ENCODE measurements around the gene ADAM12. TPM values are rescaled to one million over a fixed set of nuclear protein-coding genes. Genes with fewer than 3 reads are reported as not detected.

Gene ADAM12
- total RNA-seq, 3 donors from 2014 or later: 0.34 to 0.87 (median 0.51) TPM

- H3K4me3 Mint-ChIP-seq: no peak overlapping the region
- DNase-seq (no peak), ATAC-seq (no peak)
- H3K27me3 Mint-ChIP-seq (ENCODE audit: low read depth): no peaks in the 10 kb centered on the region
- peaks cover 2% of the 10 kb centered on the region for H3K4me1 Mint-ChIP-seq (ENCODE audit: low read depth)
- no peaks in the 10 kb centered on the region for H3K36me3 Mint-ChIP-seq (ENCODE audit: insufficient read depth)
- H3K9me3 Mint-ChIP-seq: no peaks in the 10 kb centered on the region
These were observed 222.4 kb downstream of the ADAM12 start for GRCh38 chr10:126165874-126166273.

GRCh38 chr10:126163506-126163905 lies 224.8 kb downstream of the ADAM12 start:
- Mint-ChIP-seq H3K36me3 (ENCODE audit: insufficient read depth) (no peaks in the 10 kb centered on the region), H3K4me3 (no peak overlapping the region), H3K9me3 (no peaks in the 10 kb centered on the region), H3K27me3 (ENCODE audit: low read depth) (no peaks in the 10 kb centered on the region), H3K4me1 (ENCODE audit: low read depth) (peaks cover 2% of the 10 kb centered on the region)
- ATAC-seq (no peak), DNase-seq (no peak)

GRCh38 chr10:126161691-126162090 lies 226.6 kb downstream of the ADAM12 start:
- ATAC-seq (no peak), DNase-seq (no peak)
- peaks cover 5% of the 10 kb centered on the region for H3K27me3 Mint-ChIP-seq (ENCODE audit: low read depth)
- no peaks in the 10 kb centered on the region for H3K36me3 Mint-ChIP-seq (ENCODE audit: insufficient read depth)
- no peak overlapping the region for H3K4me3 Mint-ChIP-seq
- no peaks in the 10 kb centered on the region for H3K9me3 Mint-ChIP-seq
- peaks cover 2% of the 10 kb centered on the region for H3K4me1 Mint-ChIP-seq (ENCODE audit: low read depth)

GRCh38 chr10:126160971-126161630 lies 227.2 kb downstream of the ADAM12 start:
- H3K9me3 Mint-ChIP-seq: no peaks in the 10 kb centered on the region
- H3K4me3 Mint-ChIP-seq: no peak overlapping the region
- ATAC-seq: no peak
- no peaks in the 10 kb centered on the region for H3K36me3 Mint-ChIP-seq (ENCODE audit: insufficient read depth)
- no peaks in the 10 kb centered on the region for H3K4me1 Mint-ChIP-seq (ENCODE audit: low read depth)
- H3K27me3 Mint-ChIP-seq (ENCODE audit: low read depth): peaks cover 5% of the 10 kb centered on the region
- no peak for DNase-seq

GRCh38 chr10:126160571-126160970 lies 227.7 kb downstream of the ADAM12 start:
- Mint-ChIP-seq H3K36me3 (ENCODE audit: insufficient read depth) (no peaks in the 10 kb centered on the region), H3K4me1 (ENCODE audit: low read depth) (no peaks in the 10 kb centered on the region), H3K27me3 (ENCODE audit: low read depth) (peaks cover 5% of the 10 kb centered on the region), H3K9me3 (no peaks in the 10 kb centered on the region), H3K4me3 (no peak overlapping the region)
- DNase-seq (no peak), ATAC-seq (no peak)

- Mint-ChIP-seq H3K9me3 (no peaks in the 10 kb centered on the region), H3K4me1 (ENCODE audit: low read depth) (no peaks in the 10 kb centered on the region), H3K27me3 (ENCODE audit: low read depth) (peaks cover 5% of the 10 kb centered on the region), H3K4me3 (no peak overlapping the region), H3K36me3 (ENCODE audit: insufficient read depth) (no peaks in the 10 kb centered on the region)
- ATAC-seq (no peak), DNase-seq (no peak)
These were observed 230.0 kb downstream of the ADAM12 start for GRCh38 chr10:126158133-126158892.

- H3K4me1 Mint-ChIP-seq (ENCODE audit: low read depth): no peaks in the 10 kb centered on the region
- H3K9me3 Mint-ChIP-seq: no peaks in the 10 kb centered on the region
- H3K36me3 Mint-ChIP-seq (ENCODE audit: insufficient read depth): no peaks in the 10 kb centered on the region
- H3K4me3 Mint-ChIP-seq: no peak overlapping the region
- no peak for DNase-seq
- H3K27me3 Mint-ChIP-seq (ENCODE audit: low read depth): peaks cover 5% of the 10 kb centered on the region
- no peak for ATAC-seq
These were observed 231.1 kb downstream of the ADAM12 start for GRCh38 chr10:126157189-126157588.

GRCh38 chr10:126156503-126156902 lies 231.8 kb downstream of the ADAM12 start:
- no peak for DNase-seq
- H3K4me1 Mint-ChIP-seq (ENCODE audit: low read depth): no peaks in the 10 kb centered on the region
- no peak for ATAC-seq
- no peaks in the 10 kb centered on the region for H3K9me3 Mint-ChIP-seq
- H3K4me3 Mint-ChIP-seq: no peak overlapping the region
- H3K36me3 Mint-ChIP-seq (ENCODE audit: insufficient read depth): no peaks in the 10 kb centered on the region
- peaks cover 5% of the 10 kb centered on the region for H3K27me3 Mint-ChIP-seq (ENCODE audit: low read depth)

- Mint-ChIP-seq H3K9me3 (no peaks in the 10 kb centered on the region), H3K36me3 (ENCODE audit: insufficient read depth) (no peaks in the 10 kb centered on the region), H3K4me1 (ENCODE audit: low read depth) (no peaks in the 10 kb centered on the region), H3K27me3 (ENCODE audit: low read depth) (peaks cover 5% of the 10 kb centered on the region), H3K4me3 (no peak overlapping the region)
- ATAC-seq: no peak
- DNase-seq: no peak
These were observed 232.3 kb downstream of the ADAM12 start for GRCh38 chr10:126156012-126156411.

GRCh38 chr10:126155528-126155927 lies 232.7 kb downstream of the ADAM12 start:
- ATAC-seq (no peak), DNase-seq (no peak)
- Mint-ChIP-seq H3K36me3 (ENCODE audit: insufficient read depth) (no peaks in the 10 kb centered on the region), H3K9me3 (peaks cover 2% of the 10 kb centered on the region), H3K4me3 (no peak overlapping the region), H3K27me3 (ENCODE audit: low read depth) (peaks cover 5% of the 10 kb centered on the region), H3K4me1 (ENCODE audit: low read depth) (no peaks in the 10 kb centered on the region)

GRCh38 chr10:126153711-126154628 lies 234.3 kb downstream of the ADAM12 start:
- no peak for ATAC-seq
- no peak for DNase-seq
- no peaks in the 10 kb centered on the region for H3K36me3 Mint-ChIP-seq (ENCODE audit: insufficient read depth)
- peaks cover 5% of the 10 kb centered on the region for H3K27me3 Mint-ChIP-seq (ENCODE audit: low read depth)
- no peak overlapping the region for H3K4me3 Mint-ChIP-seq
- H3K9me3 Mint-ChIP-seq: peaks cover 6% of the 10 kb centered on the region
- H3K4me1 Mint-ChIP-seq (ENCODE audit: low read depth): no peaks in the 10 kb centered on the region

GRCh38 chr10:126147866-126148587 lies 240.2 kb downstream of the ADAM12 start:
- DNase-seq: no peak
- H3K36me3 Mint-ChIP-seq (ENCODE audit: insufficient read depth): no peaks in the 10 kb centered on the region
- no peaks in the 10 kb centered on the region for H3K4me1 Mint-ChIP-seq (ENCODE audit: low read depth)
- H3K4me3 Mint-ChIP-seq: no peak overlapping the region
- peaks cover 6% of the 10 kb centered on the region for H3K9me3 Mint-ChIP-seq
- ATAC-seq: no peak
- no peaks in the 10 kb centered on the region for H3K27me3 Mint-ChIP-seq (ENCODE audit: low read depth)

- Mint-ChIP-seq H3K27me3 (ENCODE audit: low read depth) (no peaks in the 10 kb centered on the region), H3K9me3 (peaks cover 6% of the 10 kb centered on the region), H3K36me3 (ENCODE audit: insufficient read depth) (no peaks in the 10 kb centered on the region), H3K4me1 (ENCODE audit: low read depth) (no peaks in the 10 kb centered on the region), H3K4me3 (no peak overlapping the region)
- DNase-seq (no peak), ATAC-seq (no peak)
These were observed 241.5 kb downstream of the ADAM12 start for GRCh38 chr10:126146771-126147170.

- Mint-ChIP-seq H3K27me3 (ENCODE audit: low read depth) (peaks cover 2% of the 10 kb centered on the region), H3K9me3 (no peaks in the 10 kb centered on the region), H3K4me1 (ENCODE audit: low read depth) (no peaks in the 10 kb centered on the region), H3K36me3 (ENCODE audit: insufficient read depth) (no peaks in the 10 kb centered on the region), H3K4me3 (no peak overlapping the region)
- DNase-seq: no peak
- no peak for ATAC-seq
These were observed 245.2 kb downstream of the ADAM12 start for GRCh38 chr10:126143117-126143516.

Data from activated T-cell treated with anti-CD3 and anti-CD28 coated beads, Interleukin-2, amount 50 U/mL, for 4 hours (primary cell).